PC-9 (cell line): ENCODE measurements around the gene RNF8.

ENCODE experiments used
- EZH2 ChIP-seq: fragments of 200-600 bp; sonication (generic); IDR thresholded peaks from 2 replicates; pipeline ENCODE4 v1.8.0; 2017; ENCODE audit warnings: antibody characterized with exemption, low read depth
- TF ChIP-seq, protein P1 (sequence below): fragments of 200-600 bp; sonication (generic); conservative IDR thresholded peaks from 2 replicates; pipeline ENCODE4 v1.6.1; 2017; ENCODE audit warnings: mixed run types, antibody characterized with exemption, mild to moderate bottlenecking, moderate library complexity

GRCh38 chr6:37338745-37339255 lies 15.0 kb upstream of the RNF8 start:
- TF ChIP-seq, protein P1, sequence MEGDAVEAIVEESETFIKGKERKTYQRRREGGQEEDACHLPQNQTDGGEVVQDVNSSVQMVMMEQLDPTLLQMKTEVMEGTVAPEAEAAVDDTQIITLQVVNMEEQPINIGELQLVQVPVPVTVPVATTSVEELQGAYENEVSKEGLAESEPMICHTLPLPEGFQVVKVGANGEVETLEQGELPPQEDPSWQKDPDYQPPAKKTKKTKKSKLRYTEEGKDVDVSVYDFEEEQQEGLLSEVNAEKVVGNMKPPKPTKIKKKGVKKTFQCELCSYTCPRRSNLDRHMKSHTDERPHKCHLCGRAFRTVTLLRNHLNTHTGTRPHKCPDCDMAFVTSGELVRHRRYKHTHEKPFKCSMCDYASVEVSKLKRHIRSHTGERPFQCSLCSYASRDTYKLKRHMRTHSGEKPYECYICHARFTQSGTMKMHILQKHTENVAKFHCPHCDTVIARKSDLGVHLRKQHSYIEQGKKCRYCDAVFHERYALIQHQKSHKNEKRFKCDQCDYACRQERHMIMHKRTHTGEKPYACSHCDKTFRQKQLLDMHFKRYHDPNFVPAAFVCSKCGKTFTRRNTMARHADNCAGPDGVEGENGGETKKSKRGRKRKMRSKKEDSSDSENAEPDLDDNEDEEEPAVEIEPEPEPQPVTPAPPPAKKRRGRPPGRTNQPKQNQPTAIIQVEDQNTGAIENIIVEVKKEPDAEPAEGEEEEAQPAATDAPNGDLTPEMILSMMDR = no peak
- no peak for TF ChIP-seq EZH2
